ENCODE results near the gene ARL17B.
"Not testable (repeated sequence)": the region's sequence is repeated elsewhere in the genome, so short reads cannot be mapped to it uniquely, and the experiment has no call there.

GRCh38 chr17:46409864-46410263 is 48.3 kb upstream of the ARL17B start:
- TF ChIP-seq CTCF (conservative IDR thresholded peaks at IDR 0.05; ENCODE audit: low read depth, low read length); EZH2 (IDR thresholded peaks at IDR 0.05; ENCODE audit: borderline replicate concordance, low read depth, low read length, poor library complexity, severe bottlenecking): not testable (repeated sequence)

Measured in A673 (cell line).